Naive B cell (primary cell): ENCODE results near the gene WNT7A. TPM values are rescaled to one million over a fixed set of nuclear protein-coding genes. Genes with fewer than 3 reads are reported as not detected.
"Not testable (repeated sequence)": the region's sequence is repeated elsewhere in the genome, so short reads cannot be mapped to it uniquely, and the experiment has no call there.

Experiments used
- ATAC-seq, 2 donors: fragments of 150-1000 bp; cut with Tn5 transposase; 2 replicates each; pipeline ENCODE4 v1.10.0; 2021; ENCODE audit warnings: low read depth in 2 of 2, mild to moderate bottlenecking in 2 of 2, moderate library complexity in 2 of 2
- DNase-seq: peaks from one replicate; pipeline ENCODE4 v3.0.0; 2022
- H3K27ac Mint-ChIP-seq, 6 donors: one replicate each; pipeline ENCODE4 v1.8.0; 2020 to 2022; ENCODE audit warnings: mild to moderate bottlenecking in 6 of 6, mixed read lengths in 6 of 6, moderate library complexity in 5 of 6, inconsistent platforms in 2 of 6
- H3K27me3 Mint-ChIP-seq, 3 donors: one replicate each; pipeline ENCODE4 v1.8.0; 2021 to 2022; ENCODE audit warnings: mixed read lengths in 3 of 3, mild to moderate bottlenecking in 1 of 3
- H3K36me3 Mint-ChIP-seq, 2 donors: one replicate each; pipeline ENCODE4 v1.8.0; 2020 to 2022; ENCODE audit warnings: mixed read lengths in 2 of 2, inconsistent platforms in 1 of 2, mild to moderate bottlenecking in 1 of 2
- H3K4me1 Mint-ChIP-seq, 3 donors: one replicate each; pipeline ENCODE4 v1.8.0; 2020 to 2022; ENCODE audit warnings: mixed read lengths in 3 of 3, inconsistent platforms in 1 of 3, mild to moderate bottlenecking in 1 of 3, moderate library complexity in 1 of 3
- H3K4me3 Mint-ChIP-seq, 8 donors: one replicate each; pipeline ENCODE4 v1.8.0; 2020 to 2022; ENCODE audit warnings: mild to moderate bottlenecking in 8 of 8, mixed read lengths in 8 of 8, moderate library complexity in 8 of 8, inconsistent platforms in 2 of 8
- H3K9me3 Mint-ChIP-seq, 7 donors: one replicate each; pipeline ENCODE4 v1.8.0; 2020 to 2022; ENCODE audit warnings: mixed read lengths in 7 of 7, mild to moderate bottlenecking in 5 of 7, inconsistent platforms in 2 of 7, moderate library complexity in 1 of 7
- polyA plus RNA-seq, 6 donors: library from polyadenylated mRNA; unstranded; fragments of 300-500 nt; fragmentation: Illumina TruSeq; gene quantifications; one replicate each; pipeline ENCODE4 v1.2.3, GENCODE V29; 2021; ENCODE audit warnings: low read depth in 6 of 6

WNT7A gene
- not detected for polyA plus RNA-seq

DNA sequence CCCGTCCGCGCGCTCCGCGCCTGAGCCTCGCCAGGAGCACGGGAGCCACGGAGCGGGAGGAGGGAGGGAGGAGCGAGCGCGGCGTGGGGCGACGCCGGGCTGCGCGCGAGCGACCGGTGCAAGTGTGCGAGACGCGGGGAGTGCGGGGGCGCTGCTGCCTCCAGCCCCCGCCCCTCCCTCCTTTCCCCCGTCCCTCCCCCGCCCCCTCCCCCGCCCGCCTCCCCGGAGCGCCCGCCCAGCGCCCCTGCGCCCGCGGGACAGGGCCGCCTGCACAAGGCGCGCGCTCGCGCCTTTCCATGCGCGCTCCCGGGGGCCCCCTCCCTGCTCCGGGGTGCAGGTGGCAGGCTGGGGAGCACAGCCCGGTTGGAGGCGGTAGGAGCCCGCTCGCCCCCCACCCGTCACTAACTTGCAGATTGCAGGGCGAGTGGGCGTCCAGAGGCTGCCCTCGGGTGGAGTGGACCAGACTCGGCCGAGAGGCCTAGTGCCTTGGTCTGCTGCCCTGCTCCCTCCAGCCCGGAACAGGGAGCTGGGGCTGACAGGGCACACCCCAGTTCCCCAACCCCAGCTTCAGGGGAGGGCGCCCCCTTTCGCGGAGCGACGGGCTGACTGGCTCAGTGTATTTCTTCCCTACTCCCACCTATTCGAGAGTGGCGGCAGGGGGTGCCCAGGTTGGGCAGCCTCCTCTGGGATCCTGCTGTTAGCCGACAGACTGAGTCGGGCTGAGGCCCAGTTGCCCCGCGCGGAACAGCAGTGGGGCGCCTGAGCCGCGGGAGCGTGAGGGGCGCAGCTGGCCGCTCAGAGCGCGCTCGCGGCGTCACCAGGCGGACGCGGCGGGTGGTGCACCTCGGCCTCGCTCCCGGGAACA lies at the start of gene WNT7A:
Gene WNT7A (minus strand): TSS at position 126 of the 865 bp plus-strand sequence. CDS start 255 bp downstream, outside the sequence.
- DNase-seq = no peak
- Mint-ChIP-seq H3K9me3 (peaks cover 0 to 6% (median 2%) of the 10 kb centered on the region in 7 donors), H3K27me3 (peaks cover 51 to 82% (median 80%) of the 10 kb centered on the region in 3 donors), H3K36me3 (peaks cover 7 to 8% of the 10 kb centered on the region in 2 donors), H3K4me3 (peak within 1 kb of the TSS in 7 of 8 donors; percentile 60 to 84 (median 81)), H3K27ac (no peak within 1 kb of the TSS), H3K4me1 (peaks cover 4 to 17% (median 12%) of the 10 kb centered on the region in 3 donors)
- peak; percentile 60 to 66 for ATAC-seq

DNA sequence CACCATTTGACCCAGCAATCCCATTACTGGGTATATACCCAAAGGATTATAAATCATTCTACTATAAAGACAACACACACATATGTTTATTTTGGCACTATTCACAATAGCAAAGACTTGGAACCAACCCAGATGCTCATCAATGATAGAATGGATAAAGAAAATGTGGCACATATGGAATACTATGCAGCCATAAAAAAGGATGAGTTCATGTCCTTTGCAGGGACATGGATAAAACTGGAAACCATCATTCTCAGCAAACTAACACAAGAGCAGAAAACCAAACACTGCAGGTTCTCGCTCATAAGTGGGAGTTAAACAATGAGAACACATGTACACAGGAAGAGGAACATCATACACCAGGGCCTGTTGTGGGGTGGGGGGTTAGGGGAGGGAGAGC lies 48.9 kb upstream of the WNT7A start:
- Mint-ChIP-seq H3K9me3 (peaks cover 17 to 66% (median 37%) of the 10 kb centered on the region in 7 donors), H3K36me3 (peaks cover 11 to 17% of the 10 kb centered on the region in 2 donors)
- not testable (repeated sequence) for DNase-seq

DNA sequence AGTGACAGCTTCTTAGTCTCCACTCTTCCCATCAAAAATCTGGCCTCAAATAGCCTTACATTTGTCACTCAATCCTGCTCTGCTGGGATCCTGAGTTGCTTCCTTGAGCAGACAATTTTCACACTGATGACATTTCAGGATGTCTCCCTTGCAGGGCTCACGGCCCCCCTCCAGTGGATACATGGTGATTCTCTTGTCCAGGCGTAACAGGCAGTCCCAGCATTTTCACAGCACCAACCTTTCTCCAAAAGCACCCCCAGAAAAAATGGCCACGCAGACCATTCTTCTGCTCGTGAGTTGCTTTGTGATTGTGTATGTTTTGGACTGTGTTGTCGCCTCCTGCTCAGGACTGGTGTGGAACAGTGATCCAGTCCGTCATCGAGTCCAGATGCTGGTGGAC lies 47.4 kb upstream of the WNT7A start:
- Mint-ChIP-seq H3K27ac (no peak overlapping the region), H3K27me3 (peaks cover 17 to 35% (median 25%) of the 10 kb centered on the region in 3 donors), H3K36me3 (peaks cover 12 to 17% of the 10 kb centered on the region in 2 donors), H3K9me3 (peaks cover 17 to 66% (median 40%) of the 10 kb centered on the region in 7 donors), H3K4me3 (no peak overlapping the region), H3K4me1 (no peaks in the 10 kb centered on the region)
- ATAC-seq (no peak), DNase-seq (no peak)

More for the DNA sequence above, 48.9 kb upstream of the WNT7A start:
- H3K4me3 Mint-ChIP-seq, H3K27ac Mint-ChIP-seq, H3K4me1 Mint-ChIP-seq, ATAC-seq: not testable (repeated sequence)
- H3K27me3 Mint-ChIP-seq = peaks cover 30 to 35% (median 34%) of the 10 kb centered on the region in 3 donors

DNA sequence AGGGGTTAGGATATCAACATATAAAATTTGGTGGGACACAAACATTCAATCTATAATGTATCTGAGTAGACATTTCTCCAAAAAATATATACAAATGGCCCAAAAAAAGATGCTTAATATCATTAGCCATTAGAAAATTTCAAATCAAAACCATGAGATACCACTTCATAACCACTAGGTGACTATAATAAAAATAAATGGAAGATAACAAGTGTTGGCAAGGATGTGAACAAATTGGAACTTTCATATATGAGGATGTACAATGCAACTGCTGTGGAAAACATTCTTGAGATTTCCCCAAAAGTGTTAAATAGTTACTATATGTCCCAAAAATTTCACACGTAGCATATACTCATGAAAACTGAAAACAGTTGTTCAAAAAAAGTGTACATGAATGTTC lies 36.5 kb upstream of the WNT7A start:
- H3K9me3 Mint-ChIP-seq = peaks cover 16 to 83% (median 60%) of the 10 kb centered on the region in 7 donors
- H3K27ac Mint-ChIP-seq = peak overlapping the region in 1 of 6 donors; percentile 8
- no peak for DNase-seq
- H3K4me1 Mint-ChIP-seq = no peaks in the 10 kb centered on the region
- H3K36me3 Mint-ChIP-seq = peaks cover 12 to 32% of the 10 kb centered on the region in 2 donors
- H3K4me3 Mint-ChIP-seq = no peak overlapping the region
- H3K27me3 Mint-ChIP-seq = peaks cover 0 to 37% (median 15%) of the 10 kb centered on the region in 3 donors
- no peak for ATAC-seq

- Mint-ChIP-seq H3K4me3 (no peak overlapping the region), H3K27me3 (peaks cover 7 to 60% (median 56%) of the 10 kb centered on the region in 3 donors)
- no peak for ATAC-seq
Measured at GRCh38 chr3:13902648-13903238, 22.9 kb upstream of the WNT7A start.

GRCh38 chr3:13901935-13902584 lies 22.2 kb upstream of the WNT7A start:
- Mint-ChIP-seq H3K9me3 (peaks cover 25 to 83% (median 65%) of the 10 kb centered on the region in 7 donors), H3K36me3 (peaks cover 36 to 66% of the 10 kb centered on the region in 2 donors)
- ATAC-seq = no peak

More at GRCh38 chr3:13902648-13903238, 22.9 kb upstream of the WNT7A start:
- H3K4me1 Mint-ChIP-seq = peaks cover 0 to 7% (median 0%) of the 10 kb centered on the region in 3 donors
- no peak for DNase-seq
- peaks cover 26 to 88% (median 67%) of the 10 kb centered on the region in 7 donors for H3K9me3 Mint-ChIP-seq
- no peak overlapping the region for H3K27ac Mint-ChIP-seq
- H3K36me3 Mint-ChIP-seq = peaks cover 36 to 66% of the 10 kb centered on the region in 2 donors

GRCh38 chr3:13898346-13898745 lies 18.5 kb upstream of the WNT7A start:
- H3K9me3 Mint-ChIP-seq = peaks cover 12 to 48% (median 35%) of the 10 kb centered on the region in 7 donors
- DNase-seq (no peak), ATAC-seq (no peak)
- H3K27me3 Mint-ChIP-seq = peaks cover 4 to 34% (median 30%) of the 10 kb centered on the region in 3 donors
- no peak overlapping the region for H3K27ac Mint-ChIP-seq
- H3K4me3 Mint-ChIP-seq = no peak overlapping the region
- H3K36me3 Mint-ChIP-seq = peaks cover 20 to 41% of the 10 kb centered on the region in 2 donors
- peaks cover 18 to 20% (median 20%) of the 10 kb centered on the region in 3 donors for H3K4me1 Mint-ChIP-seq

More at GRCh38 chr3:13901935-13902584, 22.2 kb upstream of the WNT7A start:
- H3K4me3 Mint-ChIP-seq = no peak overlapping the region
- no peak overlapping the region for H3K27ac Mint-ChIP-seq
- DNase-seq = no peak
- peaks cover 7 to 60% (median 56%) of the 10 kb centered on the region in 3 donors for H3K27me3 Mint-ChIP-seq
- H3K4me1 Mint-ChIP-seq = peaks cover 0 to 7% (median 0%) of the 10 kb centered on the region in 3 donors

DNA sequence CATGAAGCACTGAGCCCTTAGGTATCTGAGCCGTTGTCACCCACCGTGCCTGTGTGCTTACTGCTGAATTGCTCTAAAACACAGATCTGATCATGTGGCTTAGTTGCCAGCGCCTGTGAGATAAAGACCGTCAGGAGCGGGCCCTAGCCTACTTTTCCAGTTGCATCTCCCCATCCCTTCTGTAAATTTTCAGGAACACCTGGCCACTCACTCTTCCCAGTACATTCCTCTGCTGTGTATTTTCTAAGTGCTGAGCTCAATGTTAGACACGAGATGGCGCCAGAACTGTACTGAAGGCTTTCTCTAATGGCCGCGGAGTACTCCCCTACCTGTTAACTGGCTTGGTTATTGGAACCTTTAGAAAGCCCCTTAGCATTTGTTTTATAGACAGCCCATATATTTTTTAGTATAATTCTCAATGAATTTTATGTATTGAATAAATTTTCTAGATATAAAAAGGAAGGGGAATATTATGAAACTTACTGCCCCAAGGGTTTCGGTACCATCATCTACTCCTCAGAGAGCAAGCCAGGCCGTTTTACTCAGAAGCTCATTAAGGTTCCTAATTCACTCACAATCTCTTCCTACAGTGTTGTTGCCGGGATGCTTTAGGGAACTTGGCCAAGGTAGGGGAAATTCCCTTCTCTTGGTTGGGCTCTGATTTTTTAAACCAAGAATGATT lies 16.7 kb upstream of the WNT7A start:
- DNase-seq (peak; percentile 47), ATAC-seq (peak; percentile 29 to 34)
- peaks cover 18 to 21% (median 20%) of the 10 kb centered on the region in 3 donors for H3K4me1 Mint-ChIP-seq
- peaks cover 9 to 31% (median 26%) of the 10 kb centered on the region in 7 donors for H3K9me3 Mint-ChIP-seq
- peak overlapping the region; percentile 58 to 96 (median 92) for H3K4me3 Mint-ChIP-seq
- H3K27me3 Mint-ChIP-seq = peaks cover 3 to 32% (median 30%) of the 10 kb centered on the region in 3 donors
- peaks cover 19 to 32% of the 10 kb centered on the region in 2 donors for H3K36me3 Mint-ChIP-seq
- peak overlapping the region in 2 of 6 donors; percentile 11 to 25 for H3K27ac Mint-ChIP-seq

- Mint-ChIP-seq H3K27me3 (peaks cover 3 to 23% (median 21%) of the 10 kb centered on the region in 3 donors), H3K27ac (peak overlapping the region in 5 of 6 donors; percentile 82 to 93 (median 85)), H3K4me3 (peak overlapping the region; percentile 80 to 96 (median 92)), H3K36me3 (peaks cover 9 to 20% of the 10 kb centered on the region in 2 donors), H3K9me3 (peaks cover 4 to 19% (median 15%) of the 10 kb centered on the region in 7 donors), H3K4me1 (peaks cover 18 to 33% (median 26%) of the 10 kb centered on the region in 3 donors)
- DNase-seq (peak; percentile 86), ATAC-seq (peak; percentile 96 to 97)
Measured at GRCh38 chr3:13895155-13896105, 15.6 kb upstream of the WNT7A start.

- peak overlapping the region; percentile 80 to 96 (median 92) for H3K4me3 Mint-ChIP-seq
- peaks cover 9 to 18% of the 10 kb centered on the region in 2 donors for H3K36me3 Mint-ChIP-seq
- H3K4me1 Mint-ChIP-seq = peaks cover 18 to 36% (median 28%) of the 10 kb centered on the region in 3 donors
- ATAC-seq = no peak
- peak overlapping the region in 5 of 6 donors; percentile 34 to 92 (median 82) for H3K27ac Mint-ChIP-seq
- H3K27me3 Mint-ChIP-seq = peaks cover 3 to 21% (median 18%) of the 10 kb centered on the region in 3 donors
- DNase-seq = no peak
- H3K9me3 Mint-ChIP-seq = peaks cover 4 to 15% (median 11%) of the 10 kb centered on the region in 7 donors
Measured at GRCh38 chr3:13894807-13895154, 14.9 kb upstream of the WNT7A start.

- peaks cover under 1 to 10% (median 6%) of the 10 kb centered on the region in 7 donors for H3K9me3 Mint-ChIP-seq
Measured at GRCh38 chr3:13894096-13894806, 14.4 kb upstream of the WNT7A start.

More at GRCh38 chr3:13894096-13894806, 14.4 kb upstream of the WNT7A start:
- H3K4me3 Mint-ChIP-seq = peak overlapping the region in 7 of 8 donors; percentile 80 to 96 (median 92)
- H3K27me3 Mint-ChIP-seq = peaks cover 0 to 15% (median 13%) of the 10 kb centered on the region in 3 donors
- peaks cover 18 to 36% (median 28%) of the 10 kb centered on the region in 3 donors for H3K4me1 Mint-ChIP-seq
- H3K36me3 Mint-ChIP-seq = peaks cover 6 to 13% of the 10 kb centered on the region in 2 donors
- ATAC-seq = no peak
- H3K27ac Mint-ChIP-seq = peak overlapping the region in 1 of 6 donors; percentile 72
- no peak for DNase-seq
